Inflammatory macrophage treated with lipopolysaccharide for 4 hours (primary cell): ENCODE data around the gene PCDHA7.
"Not testable (repeated sequence)": the region's sequence is repeated elsewhere in the genome, so short reads cannot be mapped to it uniquely, and the experiment has no call there.

Experiments
- DNase-seq: peaks from one replicate; pipeline ENCODE4 v3.0.0-alpha.2; 2020

Gene PCDHA7

GRCh38 chr5:140823475-140823874 lies 10.6 kb upstream of the PCDHA7 start:
- DNase-seq = no peak

- no peak for DNase-seq
These were observed 6.2 kb upstream of the PCDHA7 start, which contains the start of gene PCDHA6 for GRCh38 chr5:140827704-140828361. TSS of gene PCDHA6 (plus strand) at chr5:140827960. CDS start at chr5:140828092, 132 bp downstream.

- no peak for DNase-seq
These were observed 5.7 kb upstream of the PCDHA7 start for GRCh38 chr5:140828362-140828737.

- DNase-seq = not testable (repeated sequence)
These were observed 4.3 kb upstream of the PCDHA7 start for GRCh38 chr5:140829511-140830501.

- DNase-seq = not testable (repeated sequence)
These were observed 455 bp downstream of the PCDHA7 start for GRCh38 chr5:140834439-140835008.

- DNase-seq = no peak
These were observed 1.8 kb downstream of the PCDHA7 start for GRCh38 chr5:140835622-140836510.

- no peak for DNase-seq
These were observed 7.2 kb downstream of the PCDHA7 start, which contains the start of gene PCDHA8 for GRCh38 chr5:140840978-140841962. TSS of gene PCDHA8 (plus strand) at chr5:140841187. CDS start at chr5:140841322, 135 bp downstream.

- no peak for DNase-seq
These were observed 9.0 kb downstream of the PCDHA7 start for GRCh38 chr5:140842798-140843733.

GRCh38 chr5:140848139-140849102 lies 14.4 kb downstream of the PCDHA7 start, which contains the start of gene PCDHA9:
TSS of gene PCDHA9 (plus strand) at chr5:140848382. CDS start at chr5:140848496, 114 bp downstream.
- DNase-seq = not testable (repeated sequence)

GRCh38 chr5:140849831-140850634 lies 16.0 kb downstream of the PCDHA7 start:
- DNase-seq = not testable (repeated sequence)

GRCh38 chr5:140855772-140856674 lies 22.0 kb downstream of the PCDHA7 start, which contains the start of gene PCDHA10:
TSS of gene PCDHA10 (plus strand) at chr5:140855897. CDS start at chr5:140856049, 152 bp downstream.
- no peak for DNase-seq

GRCh38 chr5:140857177-140857986 lies 23.3 kb downstream of the PCDHA7 start:
- no peak for DNase-seq

GRCh38 chr5:140857987-140858240 lies 23.8 kb downstream of the PCDHA7 start:
- DNase-seq = no peak

- no peak for DNase-seq
These were observed 28.6 kb downstream of the PCDHA7 start for GRCh38 chr5:140862441-140863295.
